Common myeloid progenitor, CD34-positive (primary cell): ENCODE measurements around the gene C5orf52. TPM values are rescaled to one million over a fixed set of nuclear protein-coding genes. Genes with fewer than 3 reads are reported as not detected.
A peak's percentile ranks its signal among the peaks of the same experiment; 100 is the strongest.

Experiments used
- CTCF ChIA-PET: fragments of 350-600 bp; sonication (Branson Sonifier 250); formaldehyde crosslinking; loops from one replicate; lab custom pipeline; 2021; ENCODE audit warnings: antibody characterized with exemption; lab: Charles Lee
- POLR2A ChIA-PET: fragments of 350-600 bp; sonication (Branson Sonifier 250); formaldehyde crosslinking; loops from one replicate; lab custom pipeline; 2021; ENCODE audit warnings: antibody characterized with exemption; lab: Charles Lee
- DNase-seq, 3 donors: peaks; one replicate each; pipeline versions ENCODE4 v3.0.0 to v3.0.0-alpha.2; 2013
- H3K27ac ChIP-seq, 2 experiments: 1 replicate in 1 of 2; 2 replicates in 1 of 2; pipeline ENCODE4 v1.7.0; 2013; ENCODE audit warnings: inconsistent platforms in 2 of 2, low read length in 2 of 2, mild to moderate bottlenecking in 2 of 2, low read depth in 1 of 2, moderate library complexity in 1 of 2; ENCODE audit not compliant: severe bottlenecking in 2 of 2, insufficient read depth in 1 of 2, poor library complexity in 1 of 2
- H3K27me3 ChIP-seq, 5 experiments: replicated peaks in 2 of 5; 1 replicate in 3 of 5; 2 replicates in 2 of 5; pipeline versions ENCODE4 v1.6.1 to v1.7.0; 2013; ENCODE audit warnings: low read length in 4 of 5, mild to moderate bottlenecking in 2 of 5, moderate library complexity in 2 of 5, inconsistent platforms in 1 of 5; ENCODE audit not compliant: insufficient read depth in 5 of 5, control insufficient read depth in 4 of 5
- H3K36me3 ChIP-seq, 4 experiments: 1 replicate in 2 of 4; 2 replicates in 2 of 4; pipeline versions ENCODE4 v1.6.1 to v1.7.0; 2013; ENCODE audit warnings: low read length in 3 of 4, control low read depth in 1 of 4, mild to moderate bottlenecking in 1 of 4; ENCODE audit not compliant: control insufficient read depth in 4 of 4, insufficient read depth in 4 of 4
- H3K4me1 ChIP-seq, 4 experiments: 1 replicate in 3 of 4; 2 replicates in 1 of 4; pipeline versions ENCODE4 v1.6.1 to v1.7.1; 2013; ENCODE audit warnings: low read length in 3 of 4, mild to moderate bottlenecking in 3 of 4, control low read depth in 1 of 4, inconsistent platforms in 1 of 4, moderate library complexity in 1 of 4; ENCODE audit not compliant: control insufficient read depth in 4 of 4, insufficient read depth in 4 of 4; ENCODE audit errors: control extremely low read depth in 1 of 4
- H3K4me3 ChIP-seq, 7 experiments: 1 replicate in 4 of 7; 2 replicates in 3 of 7; pipeline versions ENCODE4 v1.5.1 to v1.7.0; 2013; ENCODE audit warnings: mild to moderate bottlenecking in 7 of 7, low read length in 6 of 7, moderate library complexity in 6 of 7, inconsistent platforms in 2 of 7, low read depth in 2 of 7, control low read depth in 1 of 7; ENCODE audit not compliant: insufficient read depth in 4 of 7, control insufficient read depth in 1 of 7; ENCODE audit errors: extremely low read depth in 1 of 7
- H3K9me3 ChIP-seq, 5 experiments: 1 replicate in 4 of 5; 2 replicates in 1 of 5; pipeline versions ENCODE4 v1.6.1 to v1.7.1; 2013; ENCODE audit warnings: low read length in 4 of 5, mild to moderate bottlenecking in 2 of 5, inconsistent platforms in 1 of 5, low read depth in 1 of 5, moderate library complexity in 1 of 5; ENCODE audit not compliant: control insufficient read depth in 4 of 5, insufficient read depth in 2 of 5; ENCODE audit errors: control extremely low read depth in 1 of 5
- WGBS: methylation state at CpG from one replicate; pipeline ENCODE4 v1.1.5; 2013; ENCODE audit not compliant: insufficient coverage; 5-methylcytosine and 5-hydroxymethylcytosine counted together
- polyA plus RNA-seq: library from polyadenylated mRNA; unstranded; fragments of 120-200 nt; gene quantifications from one replicate; pipeline ENCODE4 v1.2.1, GENCODE V29; 2013

The C5orf52 gene
- polyA plus RNA-seq: not detected

DNA sequence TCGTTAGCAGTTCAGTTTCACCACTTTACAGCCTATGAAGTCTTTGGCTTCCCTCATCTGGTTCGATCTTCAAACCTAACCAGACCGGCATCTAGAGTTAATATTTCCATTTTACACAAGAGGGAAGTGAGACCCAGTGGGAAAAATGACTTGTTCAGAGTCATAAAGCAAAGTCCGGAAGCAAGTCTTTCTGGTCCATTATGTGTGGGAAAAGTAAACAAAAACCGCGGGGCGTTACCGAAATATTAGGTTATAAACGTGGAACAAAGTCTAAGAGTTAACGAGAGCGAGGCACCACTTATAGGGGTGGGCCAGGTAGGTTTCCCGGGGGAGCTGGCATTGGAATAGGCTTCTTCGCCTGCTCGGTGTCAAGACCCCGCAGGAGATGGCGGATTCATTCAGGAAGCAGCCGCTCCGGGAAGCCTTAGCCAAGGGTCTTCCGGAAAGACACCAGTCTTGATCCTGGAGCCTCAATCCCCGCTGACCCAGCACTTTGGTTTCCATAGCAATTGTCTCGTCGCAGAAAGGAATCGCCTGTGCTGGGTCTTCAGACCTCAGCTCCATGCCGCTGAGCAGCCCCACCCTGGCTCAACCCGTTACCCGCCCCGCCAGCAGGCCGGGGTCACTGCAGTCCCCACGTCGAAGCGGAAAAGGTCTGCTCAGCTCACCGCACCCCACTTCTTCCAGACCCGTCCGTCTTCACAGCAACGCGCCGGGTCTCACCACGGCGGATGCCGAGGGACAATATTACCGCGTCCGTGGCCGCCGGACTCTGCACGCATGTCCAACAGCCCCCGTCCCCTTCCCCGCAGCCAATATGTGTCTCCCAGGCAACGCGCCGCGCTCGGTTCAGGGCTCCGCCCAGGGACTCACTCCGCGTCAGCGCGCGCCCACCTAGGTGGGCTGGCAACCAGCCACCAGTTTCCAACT lies at the start of gene C5orf52:
C5orf52 (plus strand) TSS at position 872 of the 930 bp plus-strand sequence. CDS start 82 bp downstream, outside the sequence.
- peak in 2 of 3 donors; percentile 29 to 45 for DNase-seq
- Histone ChIP-seq H3K4me3 (peak within 1 kb of the TSS; percentile 13 to 80 (median 63)), H3K9me3 (peaks cover 0 to 4% (median 0%) of the 10 kb centered on the region in 5 experiments), H3K4me1 (peaks cover 4 to 15% (median 13%) of the 10 kb centered on the region in 4 experiments), H3K27ac (no peak within 1 kb of the TSS), H3K36me3 (no peaks in the 10 kb centered on the region), H3K27me3 (peaks cover 0 to 41% (median 18%) of the 10 kb centered on the region in 5 experiments)
- under 1% methylated on average over 50 of the region's 59 CpGs for WGBS
- ChIA-PET POLR2A (no interaction called here), CTCF (interaction anchor here (0.6 to 4.4 kb wide), 5 partner anchors 11 to 373 kb away, joined by 3 to 47 read pairs (median 3); partner anchors contain the start of gene LSM11)

DNA sequence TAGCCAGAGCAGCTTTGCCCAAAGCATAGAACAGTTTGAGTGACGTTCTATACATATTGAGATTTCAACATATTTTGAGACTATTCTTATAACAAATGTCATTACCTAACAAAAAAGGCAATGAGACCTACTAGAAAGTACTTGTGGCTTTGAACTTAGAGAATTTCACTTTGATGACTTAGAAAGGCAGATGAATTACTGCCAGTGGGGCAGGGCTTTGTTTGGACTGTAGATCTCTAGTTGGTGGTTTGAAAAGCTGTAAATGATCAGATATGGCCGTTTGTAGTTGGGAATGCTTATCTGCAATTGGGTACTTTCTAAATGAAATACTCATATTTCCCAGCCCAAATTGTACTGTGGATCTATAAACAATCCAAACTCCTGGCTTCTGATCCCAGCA lies 47.2 kb upstream of the C5orf52 start:
- no peaks in the 10 kb centered on the region for H3K27me3 ChIP-seq
- ChIA-PET CTCF (no interaction called here), POLR2A (no interaction called here)
- H3K4me1 ChIP-seq: no peaks in the 10 kb centered on the region
- no peak overlapping the region for H3K27ac ChIP-seq
- no peak for DNase-seq
- no peaks in the 10 kb centered on the region for H3K36me3 ChIP-seq
- H3K4me3 ChIP-seq: no peak overlapping the region
- peaks cover 0 to 1% (median 0%) of the 10 kb centered on the region in 5 experiments for H3K9me3 ChIP-seq
- no CpG with 5 or more reads among the region's 2 CpGs for whole genome bisulfite sequencing

DNA sequence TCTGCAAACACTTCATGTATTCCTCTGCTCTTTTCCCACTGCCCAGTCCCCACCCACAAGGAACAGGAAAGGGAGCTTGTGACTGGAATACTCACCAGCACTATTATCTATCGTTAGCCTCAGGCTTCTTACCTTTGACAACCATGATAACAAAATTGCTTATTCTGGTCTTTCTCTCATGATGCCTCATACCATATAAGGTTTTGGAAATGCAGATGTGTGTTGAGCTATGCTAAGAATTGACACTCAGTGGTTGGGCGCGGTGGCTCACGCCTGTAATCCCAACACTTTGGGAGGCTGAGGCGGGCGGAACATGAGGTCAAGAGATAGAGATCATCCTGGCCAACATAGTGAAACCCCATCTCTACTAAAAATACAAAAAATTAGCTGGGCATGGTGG lies 44.5 kb upstream of the C5orf52 start:
- Histone ChIP-seq H3K27me3 (no peaks in the 10 kb centered on the region), H3K4me3 (no peak overlapping the region), H3K27ac (no peak overlapping the region), H3K4me1 (no peaks in the 10 kb centered on the region), H3K9me3 (peaks cover 0 to 9% (median 0%) of the 10 kb centered on the region in 5 experiments), H3K36me3 (no peaks in the 10 kb centered on the region)
- 100% methylated on average over 1 of the region's 6 CpGs for WGBS
- CTCF ChIA-PET: interaction anchor here (1.1 kb wide), 1 partner anchor 9 kb away, joined by 4 read pairs; no protein-coding TSS in a partner anchor
- DNase-seq: no peak
- POLR2A ChIA-PET: no interaction called here

DNA sequence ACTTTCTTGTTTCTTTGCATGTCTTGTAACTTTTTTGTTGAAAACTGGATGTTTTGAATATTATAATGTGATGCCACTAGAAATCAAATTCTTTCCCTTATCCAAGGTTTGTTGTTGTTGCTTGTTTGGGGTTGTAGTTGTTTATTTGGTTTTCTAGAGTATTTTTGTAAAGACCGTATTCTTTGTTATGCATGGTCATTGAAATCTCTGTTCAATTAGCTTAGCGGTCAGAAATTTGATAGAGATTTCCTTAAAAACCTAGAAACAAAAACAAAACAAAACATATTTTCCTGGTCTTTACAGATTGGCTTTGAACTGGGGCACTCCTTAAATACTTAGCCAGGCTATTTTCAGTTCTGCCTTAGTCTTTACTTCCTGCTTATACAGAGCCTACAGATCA lies 41.0 kb upstream of the C5orf52 start:
- 100% methylated on average over 1 of the region's 2 CpGs for WGBS
- DNase-seq: no peak
- no peaks in the 10 kb centered on the region for H3K27me3 ChIP-seq
- H3K27ac ChIP-seq: no peak overlapping the region
- ChIA-PET CTCF (no interaction called here), POLR2A (no interaction called here)
- H3K36me3 ChIP-seq: no peaks in the 10 kb centered on the region
- no peak overlapping the region for H3K4me3 ChIP-seq
- H3K9me3 ChIP-seq: peaks cover 0 to 7% (median 0%) of the 10 kb centered on the region in 5 experiments
- no peaks in the 10 kb centered on the region for H3K4me1 ChIP-seq

DNA sequence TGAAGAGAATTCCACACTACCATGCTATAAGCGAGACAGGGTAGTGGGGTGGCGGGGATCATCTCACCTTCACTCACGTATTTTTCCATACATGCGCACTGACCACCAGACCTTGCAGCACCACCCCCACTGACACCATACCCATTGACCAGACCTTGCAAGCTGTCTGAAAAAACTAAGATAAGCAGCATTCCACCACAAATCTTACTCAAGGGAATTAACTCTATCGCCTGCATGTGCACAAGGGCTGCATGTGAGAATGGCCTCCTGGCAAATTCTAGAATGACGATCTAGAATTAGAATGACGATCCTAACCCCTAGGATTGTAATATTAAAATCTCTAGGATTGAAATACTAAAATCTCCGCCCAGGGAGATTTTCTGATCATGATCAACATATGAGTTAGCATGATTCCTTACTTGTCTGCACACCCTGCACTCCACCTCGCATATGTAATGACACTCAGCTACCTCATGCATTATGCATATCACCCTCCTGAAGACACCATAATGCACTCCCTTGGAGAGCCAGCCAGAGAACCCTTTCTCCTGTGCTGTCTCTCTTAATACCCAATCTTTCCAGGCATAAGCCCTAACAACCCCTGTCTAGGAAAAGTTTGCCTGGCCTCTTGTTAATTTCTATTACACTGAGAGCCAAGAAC lies 30.8 kb upstream of the C5orf52 start:
- no peaks in the 10 kb centered on the region for H3K4me1 ChIP-seq
- 100% methylated on average over 9 of the region's 9 CpGs for WGBS
- no peak overlapping the region for H3K4me3 ChIP-seq
- ChIA-PET POLR2A (no interaction called here), CTCF (no interaction called here)
- H3K9me3 ChIP-seq: no peaks in the 10 kb centered on the region
- DNase-seq: no peak
- no peaks in the 10 kb centered on the region for H3K27me3 ChIP-seq
- no peaks in the 10 kb centered on the region for H3K36me3 ChIP-seq
- no peak overlapping the region for H3K27ac ChIP-seq

DNA sequence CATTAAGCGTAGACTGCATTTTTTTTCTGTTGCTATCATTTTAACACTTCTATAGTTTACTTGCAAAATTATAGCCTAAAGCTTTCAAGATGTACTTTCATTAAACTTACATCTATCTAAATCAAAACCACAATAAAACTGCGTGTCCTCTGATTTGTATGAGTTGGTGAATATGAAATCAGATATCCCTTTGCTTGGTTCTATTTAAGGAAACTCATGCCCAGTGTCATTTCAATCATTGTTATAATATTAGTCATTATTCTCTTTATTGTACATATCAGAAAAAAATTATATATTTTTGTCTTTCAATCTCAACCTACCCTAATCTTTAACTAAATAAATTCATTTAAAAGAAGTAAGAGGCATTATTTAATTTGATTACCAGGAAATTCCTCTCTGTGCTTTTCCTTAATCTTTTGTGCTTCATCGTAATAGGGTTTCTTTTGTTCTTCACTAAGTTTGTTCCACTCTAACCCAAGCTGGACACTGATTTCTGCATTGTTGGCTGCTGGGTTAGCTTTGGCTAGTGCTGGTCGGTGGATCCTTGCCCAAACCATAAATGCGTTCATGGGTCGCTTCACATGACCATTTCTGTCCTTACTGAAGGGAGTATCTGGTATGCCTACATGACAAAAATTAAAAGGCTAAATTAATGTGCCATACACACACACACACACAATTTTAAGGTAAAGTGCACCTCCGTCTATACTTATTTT lies 22.9 kb upstream of the C5orf52 start:
- Histone ChIP-seq H3K36me3 (no peaks in the 10 kb centered on the region), H3K27me3 (no peaks in the 10 kb centered on the region), H3K4me3 (no peak overlapping the region), H3K4me1 (peaks cover 0 to 9% (median 0%) of the 10 kb centered on the region in 4 experiments), H3K9me3 (peaks cover 0 to 9% (median 3%) of the 10 kb centered on the region in 5 experiments), H3K27ac (no peak overlapping the region)
- ChIA-PET POLR2A (no interaction called here), CTCF (no interaction called here)
- WGBS: 80% methylated on average over 1 of the region's 7 CpGs
- DNase-seq: no peak
